Mucosa of descending colon (tissue), 3 donors: Measurements from ENCODE around the gene ELMOD1. TPM values are rescaled to one million over a fixed set of nuclear protein-coding genes. Genes with fewer than 3 reads are reported as not detected.

Experiments
- ATAC-seq: fragments of 200-7000 bp; cut with Tn5 transposase; one replicate; pipeline ENCODE4 v1.9.1; 2020; ENCODE audit warnings: mild to moderate bottlenecking, moderate library complexity
- DNase-seq, 3 donors: peaks; one replicate each; pipeline ENCODE4 v3.0.0-alpha.2; 2020
- H3K36me3 ChIP-seq: fragments of 200-600 bp; one replicate; pipeline ENCODE4 v1.8.0; 2021; ENCODE audit warnings: low read depth, mild to moderate bottlenecking
- H3K4me1 ChIP-seq: fragments of 200-600 bp; one replicate; pipeline ENCODE4 v1.8.0; 2021; ENCODE audit warnings: low read depth, mild to moderate bottlenecking
- H3K4me3 ChIP-seq: fragments of 200-600 bp; one replicate; pipeline ENCODE4 v1.8.0; 2021; ENCODE audit warnings: mild to moderate bottlenecking
- H3K9me3 ChIP-seq: fragments of 200-600 bp; one replicate; pipeline ENCODE4 v1.8.0; 2021; ENCODE audit warnings: mild to moderate bottlenecking
- CTCF ChIP-seq: fragments of 200-600 bp; IDR thresholded peaks from one replicate; pipeline ENCODE4 v1.8.0; 2022; ENCODE audit warnings: antibody characterized with exemption, mild to moderate bottlenecking
- intact Hi-C, 2 donors: fragments of 100-400 bp; cut with DNase I in 1 of 2; cut with micrococcal nuclease in 1 of 2; formaldehyde crosslinking; loops; one replicate each; pipeline versions ENCODE4 v1.11.0 to v1.11.1; 2022; cut with DNase I, micrococcal nuclease
- total RNA-seq, 3 donors: library from RNA; stranded (reverse); fragmentation: NEBNext Ultra II Directional in 2 of 3; extraction: Animal tissue kit (Norgen Biotek cat#: 25700) in 2 of 3; gene quantifications; one replicate each; pipeline versions ENCODE4 v1.2.1 to v1.2.4, GENCODE V29; 2021 to 2023
- donor health status: DM: no; HTN: no; CAD: no; lungs with moderate emphysema.
- donor health status: DM: no; HTN: no; CAD: no.
- donor health status: DM: no; HTN: yes; CAD: no.

ELMOD1 gene
- total RNA-seq, 3 donors from 2014 or later, result 0.31 to 0.57 TPM; not detected in 1

DNA sequence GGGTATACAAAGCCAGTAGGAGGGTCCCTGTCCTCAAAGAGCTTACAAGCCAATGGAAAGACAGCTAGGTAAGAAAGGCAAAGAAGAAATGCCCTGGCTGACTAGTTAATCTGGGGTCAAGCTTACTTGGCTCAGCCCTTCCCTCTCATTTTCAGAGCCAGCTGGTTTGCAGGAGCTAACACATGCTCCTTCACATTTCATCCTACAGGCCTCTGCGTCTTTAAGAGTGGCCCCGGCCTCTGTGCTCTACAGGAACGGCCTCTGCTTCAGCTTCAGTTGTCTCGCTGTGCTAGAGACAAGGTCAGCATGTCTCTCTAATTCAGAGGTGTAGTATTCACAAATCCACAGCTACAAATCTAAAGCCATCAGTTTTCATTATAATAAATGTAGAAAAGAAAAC is 40.6 kb upstream of the ELMOD1 start:
- Histone ChIP-seq H3K4me1 (no peaks in the 10 kb centered on the region), H3K9me3 (no peaks in the 10 kb centered on the region), H3K36me3 (no peaks in the 10 kb centered on the region), H3K4me3 (no peak overlapping the region)
- intact Hi-C loops, result no loop called here
- DNase-seq (no peak), ATAC-seq (no peak)
- no peak for TF ChIP-seq CTCF

- H3K4me3 ChIP-seq, result no peak overlapping the region
- ATAC-seq (no peak), DNase-seq (no peak)
- intact Hi-C loops, result no loop called here
- no peaks in the 10 kb centered on the region for H3K4me1 ChIP-seq
- no peaks in the 10 kb centered on the region for H3K36me3 ChIP-seq
- H3K9me3 ChIP-seq, result no peaks in the 10 kb centered on the region
- no peak for TF ChIP-seq CTCF
Measured at GRCh38 chr11:107561688-107562087, 29.3 kb upstream of the ELMOD1 start.

GRCh38 chr11:107562647-107563208 is 28.2 kb upstream of the ELMOD1 start:
- no peaks in the 10 kb centered on the region for H3K4me1 ChIP-seq
- no peak for DNase-seq
- H3K36me3 ChIP-seq, result no peaks in the 10 kb centered on the region
- no peak overlapping the region for H3K4me3 ChIP-seq
- intact Hi-C loops, result no loop called here
- TF ChIP-seq CTCF, result no peak
- H3K9me3 ChIP-seq, result no peaks in the 10 kb centered on the region
- ATAC-seq, result no peak

GRCh38 chr11:107563702-107564101 is 27.2 kb upstream of the ELMOD1 start:
- no peaks in the 10 kb centered on the region for H3K36me3 ChIP-seq
- ATAC-seq, result peak; percentile 15
- intact Hi-C loops, result no loop called here
- peak in 1 of 3 donors; percentile 47 for DNase-seq
- no peak overlapping the region for H3K4me3 ChIP-seq
- no peaks in the 10 kb centered on the region for H3K9me3 ChIP-seq
- TF ChIP-seq CTCF, result no peak
- H3K4me1 ChIP-seq, result no peaks in the 10 kb centered on the region

DNA sequence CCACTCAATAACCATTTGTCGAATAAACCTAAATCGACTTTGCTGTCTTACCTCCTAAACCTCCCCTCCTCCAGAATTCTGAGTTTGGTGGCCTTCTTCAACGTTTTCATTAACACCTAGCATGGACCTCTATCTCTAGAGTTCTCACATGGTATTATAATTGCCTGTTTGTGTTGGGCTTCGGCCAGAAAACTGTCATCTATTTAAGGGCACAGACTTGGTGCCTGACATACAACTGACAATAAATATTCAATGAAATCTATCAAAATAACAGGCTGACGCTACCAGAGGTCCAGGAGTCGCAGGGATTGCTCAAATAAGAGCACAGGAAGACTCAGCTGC is 26.1 kb upstream of the ELMOD1 start:
- intact Hi-C loops, result no loop called here
- H3K4me1 ChIP-seq, result no peaks in the 10 kb centered on the region
- peak overlapping the region; percentile 53 for H3K4me3 ChIP-seq
- H3K36me3 ChIP-seq, result no peaks in the 10 kb centered on the region
- DNase-seq (peak in 1 of 3 donors; percentile 65), ATAC-seq (peak; percentile 40)
- no peak for TF ChIP-seq CTCF
- H3K9me3 ChIP-seq, result no peaks in the 10 kb centered on the region
